PC-3 (cell line): ENCODE data around the gene PCED1B. TPM values are rescaled to one million over a fixed set of nuclear protein-coding genes. Genes with fewer than 3 reads are reported as not detected.

Experiments used
- ATAC-seq: fragments of 200-7000 bp; cut with Tn5 transposase; 2 replicates; pipeline ENCODE4 v1.9.1; 2020; ENCODE audit warnings: mild to moderate bottlenecking, moderate library complexity
- Bru-seq: library from RNA; stranded (reverse); fragments of 400-500 nt; gene quantifications from one replicate; lab custom pipeline; 2021; lab: Mats Ljungman, UMichigan
- BruChase-seq, 2 experiments: library from RNA; stranded (reverse); fragments of 400-500 nt; gene quantifications; one replicate each; lab custom pipeline; 2021; lab: Mats Ljungman, UMichigan
- BruUV-seq: library from RNA; stranded (reverse); fragments of 400-500 nt; replicated peaks from 2 replicates; lab custom pipeline; 2021; lab: Mats Ljungman, UMichigan
- CTCF ChIA-PET: fragments of 300-600 bp; sonication (Branson Sonifier 250); formaldehyde crosslinking; loops from one replicate; lab custom pipeline; 2022; ENCODE audit warnings: antibody characterized with exemption; lab: Charles Lee
- POLR2A ChIA-PET: fragments of 300-600 bp; sonication (Branson Sonifier 250); formaldehyde crosslinking; loops from one replicate; lab custom pipeline; 2022; ENCODE audit warnings: antibody characterized with exemption; ENCODE audit not compliant: unreplicated experiment; lab: Charles Lee
- DNase-seq: peaks from one replicate; pipeline ENCODE4 v3.0.0-alpha.2; 2015
- H2AFZ ChIP-seq: fragments of 300-600 bp; sonication (generic); 2 replicates; pipeline ENCODE4 v1.6.0; 2016; ENCODE audit warnings: antibody characterized with exemption, low read length
- H3F3A ChIP-seq: fragments of 300-600 bp; sonication (generic); one replicate; pipeline ENCODE4 v1.6.0; 2017; ENCODE audit warnings: antibody characterized with exemption, low read length, control low read depth, mild to moderate bottlenecking; ENCODE audit not compliant: unreplicated experiment
- H3K27ac ChIP-seq: fragments of 300-600 bp; sonication (generic); 2 replicates; pipeline ENCODE4 v1.5.1; 2016; ENCODE audit warnings: mild to moderate bottlenecking, low read length
- H3K27me3 ChIP-seq: fragments of 300-600 bp; sonication (generic); 2 replicates; pipeline ENCODE4 v1.6.1; 2016; ENCODE audit warnings: low read length, mixed read lengths
- H3K36me3 ChIP-seq: fragments of 300-600 bp; sonication (generic); 2 replicates; pipeline ENCODE4 v1.6.1; 2016; ENCODE audit warnings: low read depth, mixed run types, low read length, mixed read lengths
- H3K4me1 ChIP-seq: fragments of 300-600 bp; sonication (generic); 2 replicates; pipeline ENCODE4 v1.5.1; 2016; ENCODE audit warnings: low read length; ENCODE audit not compliant: insufficient read depth
- H3K4me2 ChIP-seq: fragments of 300-600 bp; sonication (generic); 2 replicates; pipeline ENCODE4 v1.6.0; 2016; ENCODE audit warnings: low read length
- H3K4me3 ChIP-seq: fragments of 300-600 bp; sonication (generic); 2 replicates; pipeline ENCODE4 v1.5.1; 2016; ENCODE audit warnings: mild to moderate bottlenecking, low read length, mixed read lengths
- H3K79me2 ChIP-seq: fragments of 300-600 bp; sonication (generic); 2 replicates; pipeline ENCODE4 v1.6.1; 2017; ENCODE audit warnings: low read length, mixed read lengths
- H3K9ac ChIP-seq: fragments of 300-600 bp; sonication (generic); 2 replicates; pipeline ENCODE4 v1.6.0; 2016; ENCODE audit warnings: mild to moderate bottlenecking, low read length
- H3K9me2 ChIP-seq: fragments of 300-600 bp; sonication (generic); replicated peaks from 2 replicates; pipeline ENCODE4 v1.6.1; 2016; ENCODE audit warnings: mixed run types, low read length, mixed read lengths
- H3K9me3 ChIP-seq: fragments of 300-600 bp; sonication (generic); 2 replicates; pipeline ENCODE4 v1.6.1; 2016; ENCODE audit warnings: low read length, mixed read lengths
- H4K20me1 ChIP-seq: fragments of 300-600 bp; sonication (generic); 2 replicates; pipeline ENCODE4 v1.6.1; 2016; ENCODE audit warnings: low read length, mixed read lengths
- EZH2 ChIP-seq: fragments of 300-600 bp; sonication (generic); IDR thresholded peaks from one replicate; pipeline ENCODE4 v1.6.1; 2017; ENCODE audit warnings: antibody characterized with exemption, mild to moderate bottlenecking, low read length; ENCODE audit not compliant: unreplicated experiment
- EZH2phosphoT487 ChIP-seq: fragments of 300-600 bp; sonication (generic); IDR thresholded peaks from 2 replicates; pipeline ENCODE4 v1.6.1; 2018; ENCODE audit warnings: mild to moderate bottlenecking, antibody characterized with exemption, low read length, borderline replicate concordance
- intact Hi-C: fragments of 100-400 bp; cut with micrococcal nuclease; formaldehyde crosslinking; loops from 2 replicates; pipeline ENCODE4 v1.9.0; 2023
- long read RNA-seq: library from polyadenylated mRNA; unstranded; transcript quantifications from one replicate; pipeline ENCODE4 v2.0.0, GENCODE V29; 2021; ENCODE audit not compliant: unreplicated experiment
- total RNA-seq: library from RNA; depleted of rRNA; stranded (reverse); fragments of >200 nt; gene quantifications from 2 replicates; pipeline ENCODE4 v1.2.3, GENCODE V29; 2014; rRNA removed
- TF ChIP-seq, protein P1 (sequence below): fragments of 300-600 bp; sonication (generic); conservative IDR thresholded peaks from 2 replicates; pipeline ENCODE4 v1.5.1; 2017; ENCODE audit warnings: antibody characterized with exemption, low read depth, mild to moderate bottlenecking, low read length

PCED1B gene, protein sequence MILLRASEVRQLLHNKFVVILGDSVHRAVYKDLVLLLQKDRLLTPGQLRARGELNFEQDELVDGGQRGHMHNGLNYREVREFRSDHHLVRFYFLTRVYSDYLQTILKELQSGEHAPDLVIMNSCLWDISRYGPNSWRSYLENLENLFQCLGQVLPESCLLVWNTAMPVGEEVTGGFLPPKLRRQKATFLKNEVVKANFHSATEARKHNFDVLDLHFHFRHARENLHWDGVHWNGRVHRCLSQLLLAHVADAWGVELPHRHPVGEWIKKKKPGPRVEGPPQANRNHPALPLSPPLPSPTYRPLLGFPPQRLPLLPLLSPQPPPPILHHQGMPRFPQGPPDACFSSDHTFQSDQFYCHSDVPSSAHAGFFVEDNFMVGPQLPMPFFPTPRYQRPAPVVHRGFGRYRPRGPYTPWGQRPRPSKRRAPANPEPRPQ
- total RNA-seq: 1.0 TPM in 1 of 2 replicates, not detected in the other
- Bru-seq, nascent RNA: percentile 54 among the genes with signal in this experiment
- percentile 50 among the genes with signal in this experiment for BruChase-seq, experiment 1, labeled RNA remaining after a 6-hour chase
- BruChase-seq, experiment 2, labeled RNA remaining after a 2-hour chase: percentile 72 among the genes with signal in this experiment
- long read RNA-seq, partial matches to known transcripts: 0 of 5 reads
- long read RNA-seq, other reads (novel, unspliced or antisense): 5 of 5 reads

DNA sequence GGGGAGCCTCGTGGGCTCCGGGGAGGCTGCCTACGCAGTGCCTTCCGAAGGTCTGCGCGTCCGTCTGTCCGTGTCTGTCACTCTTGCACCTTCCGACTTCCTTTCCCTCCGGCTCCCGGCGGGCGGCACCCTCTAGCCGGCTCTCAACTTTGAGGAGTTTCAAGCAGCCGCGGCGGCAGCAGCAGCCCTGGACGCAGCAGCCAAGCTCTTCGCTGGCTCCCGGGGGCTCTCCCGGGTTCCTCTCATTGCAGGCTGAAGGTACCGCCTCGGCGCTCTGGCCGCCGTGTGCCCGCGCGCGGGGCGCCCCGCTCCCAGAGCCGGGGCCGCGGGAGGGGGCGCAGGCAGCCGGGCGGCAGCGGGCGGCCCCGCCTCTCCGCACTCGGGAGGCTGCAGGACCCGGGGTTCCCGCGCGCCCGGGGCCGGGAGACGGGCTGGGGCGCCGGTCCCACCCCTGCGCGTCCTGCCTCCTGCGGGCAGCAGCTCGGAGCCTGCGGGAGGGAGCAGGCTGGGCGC lies at the start of gene PCED1B, which contains the start of gene AMIGO2:
TSS of gene PCED1B (plus strand) at position 154 of the 513 bp plus-strand sequence. CDS start 155,443 bp downstream, outside the sequence.
TSS of gene AMIGO2 (minus strand) at position 492 of the 513 bp plus-strand sequence. CDS start 957 bp downstream, outside the sequence.
- TF ChIP-seq EZH2phosphoT487 (no peak), EZH2 (no peak)
- TF ChIP-seq, protein P1, sequence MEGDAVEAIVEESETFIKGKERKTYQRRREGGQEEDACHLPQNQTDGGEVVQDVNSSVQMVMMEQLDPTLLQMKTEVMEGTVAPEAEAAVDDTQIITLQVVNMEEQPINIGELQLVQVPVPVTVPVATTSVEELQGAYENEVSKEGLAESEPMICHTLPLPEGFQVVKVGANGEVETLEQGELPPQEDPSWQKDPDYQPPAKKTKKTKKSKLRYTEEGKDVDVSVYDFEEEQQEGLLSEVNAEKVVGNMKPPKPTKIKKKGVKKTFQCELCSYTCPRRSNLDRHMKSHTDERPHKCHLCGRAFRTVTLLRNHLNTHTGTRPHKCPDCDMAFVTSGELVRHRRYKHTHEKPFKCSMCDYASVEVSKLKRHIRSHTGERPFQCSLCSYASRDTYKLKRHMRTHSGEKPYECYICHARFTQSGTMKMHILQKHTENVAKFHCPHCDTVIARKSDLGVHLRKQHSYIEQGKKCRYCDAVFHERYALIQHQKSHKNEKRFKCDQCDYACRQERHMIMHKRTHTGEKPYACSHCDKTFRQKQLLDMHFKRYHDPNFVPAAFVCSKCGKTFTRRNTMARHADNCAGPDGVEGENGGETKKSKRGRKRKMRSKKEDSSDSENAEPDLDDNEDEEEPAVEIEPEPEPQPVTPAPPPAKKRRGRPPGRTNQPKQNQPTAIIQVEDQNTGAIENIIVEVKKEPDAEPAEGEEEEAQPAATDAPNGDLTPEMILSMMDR: peak; percentile 59
- ChIA-PET POLR2A (interaction anchor here (0.6 to 1.1 kb wide), 5 partner anchors 16 to 228 kb away, joined by 3 to 10 read pairs (median 5); no protein-coding TSS in a partner anchor), CTCF (interaction anchor here (0.6 to 2.0 kb wide), 3 partner anchors 47 to 228 kb away, joined by 3 to 15 read pairs (median 4); no protein-coding TSS in a partner anchor)
- BruUV-seq: no TSS peak
- DNase-seq (peak; percentile 80), ATAC-seq (peak; percentile 48)
- H3K36me3 ChIP-seq: no peaks in the 10 kb centered on the region
- peaks cover 66% of the 10 kb centered on the region for H3K4me1 ChIP-seq
- H3K79me2 ChIP-seq: peaks cover 59% of the 10 kb centered on the region
- H3K27me3 ChIP-seq: no peaks in the 10 kb centered on the region
- peak within 1 kb of the TSS; percentile 94 for H3K4me2 ChIP-seq
- peak within 1 kb of the TSS; percentile 83 for H2AFZ ChIP-seq
- intact Hi-C loops: loop anchor here (2.0 kb wide), 1 partner anchor 45 kb away; no protein-coding TSS in a partner anchor
- H3K9ac ChIP-seq: peak within 1 kb of the TSS; percentile 75
- H3F3A ChIP-seq: peaks cover 10% of the 10 kb centered on the region
- no peaks in the 10 kb centered on the region for H3K9me3 ChIP-seq
- peaks cover 7% of the 10 kb centered on the region; the same call in 1 of the 2 replicates for H4K20me1 ChIP-seq
- peak within 1 kb of the TSS; percentile 82 for H3K4me3 ChIP-seq
- H3K9me2 ChIP-seq: no peaks in the 10 kb centered on the region
- H3K27ac ChIP-seq: peak within 1 kb of the TSS; percentile 85

DNA sequence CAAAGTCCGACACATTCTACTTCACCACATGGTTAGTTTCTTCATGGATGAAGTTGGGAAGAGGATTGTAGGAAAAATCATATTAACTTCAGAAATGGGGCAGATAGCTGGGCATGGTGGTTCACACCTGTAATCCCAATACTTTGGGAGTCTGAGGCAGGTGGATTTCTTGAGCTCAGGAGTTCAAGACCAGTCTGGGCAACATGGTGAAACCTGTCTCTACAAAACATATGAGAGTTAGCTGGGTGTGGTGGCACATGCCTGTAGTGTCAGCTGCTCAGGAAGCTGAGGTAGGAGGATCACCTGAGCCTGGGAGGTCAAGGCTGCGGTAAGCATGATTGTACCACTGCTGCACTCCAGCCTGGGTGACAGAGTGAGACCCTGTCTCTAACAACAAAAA lies 49.5 kb upstream of the PCED1B start:
- Histone ChIP-seq H3K4me3 (no peak overlapping the region), H3K27ac (no peak overlapping the region), H3K4me1 (peaks cover 30% of the 10 kb centered on the region), H3K9me2 (no peaks in the 10 kb centered on the region), H3K9me3 (no peaks in the 10 kb centered on the region), H2AFZ (no peak overlapping the region), H3K27me3 (no peaks in the 10 kb centered on the region), H3K9ac (no peak overlapping the region), H3K79me2 (no peaks in the 10 kb centered on the region), H4K20me1 (no peaks in the 10 kb centered on the region), H3K4me2 (no peak overlapping the region), H3F3A (no peaks in the 10 kb centered on the region), H3K36me3 (no peaks in the 10 kb centered on the region)
- POLR2A ChIA-PET: no interaction called here
- intact Hi-C loops: loop anchor here (10.0 kb wide), 4 partner anchors 215 to 625 kb away; no protein-coding TSS in a partner anchor
- ATAC-seq (no peak), DNase-seq (no peak)
- BruUV-seq: no TSS peak
- TF ChIP-seq EZH2 (no peak), EZH2phosphoT487 (no peak)
- TF ChIP-seq, protein P1: no peak
- CTCF ChIA-PET: no interaction called here
